GM21390 (cell line): ENCODE measurements around the gene CEP112.
"Not testable (repeated sequence)": the region's sequence is repeated elsewhere in the genome, so short reads cannot be mapped to it uniquely, and the experiment has no call there.

ENCODE experiments used
- ATAC-seq: cut with Tn5 transposase; IDR thresholded peaks from one replicate; pipeline ENCODE4 v1.9.1; 2021; ENCODE audit not compliant: unreplicated experiment

Gene CEP112

GRCh38 chr17:66085221-66085620, 106.7 kb downstream of the CEP112 start:
- ATAC-seq: no peak

GRCh38 chr17:66080670-66081069, 111.3 kb downstream of the CEP112 start:
- ATAC-seq: not testable (repeated sequence)

- no peak for ATAC-seq
Measured at GRCh38 chr17:66076546-66077190, 115.3 kb downstream of the CEP112 start.

GRCh38 chr17:66073384-66073783, 118.5 kb downstream of the CEP112 start:
- no peak for ATAC-seq

- ATAC-seq: no peak
Measured at GRCh38 chr17:66063686-66064085, 128.2 kb downstream of the CEP112 start.

- no peak for ATAC-seq
Measured at GRCh38 chr17:66056148-66056547, 135.8 kb downstream of the CEP112 start.

GRCh38 chr17:66054242-66054641, 137.7 kb downstream of the CEP112 start:
- no peak for ATAC-seq

GRCh38 chr17:66044083-66044482, 147.8 kb downstream of the CEP112 start:
- ATAC-seq: no peak

- ATAC-seq: no peak
Measured at GRCh38 chr17:66043419-66043818, 148.5 kb downstream of the CEP112 start.

GRCh38 chr17:66040402-66040801, 151.5 kb downstream of the CEP112 start:
- no peak for ATAC-seq

- no peak for ATAC-seq
Measured at GRCh38 chr17:66038125-66038524, 153.8 kb downstream of the CEP112 start.

GRCh38 chr17:66037221-66037620, 154.7 kb downstream of the CEP112 start:
- ATAC-seq: no peak

- ATAC-seq: peak; percentile 57
Measured at GRCh38 chr17:66032082-66032712, 159.7 kb downstream of the CEP112 start.

GRCh38 chr17:66025551-66025950, 166.4 kb downstream of the CEP112 start:
- no peak for ATAC-seq

- no peak for ATAC-seq
Measured at GRCh38 chr17:66021757-66022156, 170.2 kb downstream of the CEP112 start.

GRCh38 chr17:66018786-66019185, 173.1 kb downstream of the CEP112 start:
- no peak for ATAC-seq

- no peak for ATAC-seq
Measured at GRCh38 chr17:66016231-66016630, 175.7 kb downstream of the CEP112 start.

- no peak for ATAC-seq
Measured at GRCh38 chr17:66008680-66009079, 183.3 kb downstream of the CEP112 start.

GRCh38 chr17:66006654-66007053, 185.3 kb downstream of the CEP112 start:
- ATAC-seq: no peak

GRCh38 chr17:66002812-66003211, 189.1 kb downstream of the CEP112 start:
- ATAC-seq: no peak

- ATAC-seq: no peak
Measured at GRCh38 chr17:66002063-66002585, 189.8 kb downstream of the CEP112 start.

GRCh38 chr17:66000216-66000615, 191.7 kb downstream of the CEP112 start:
- ATAC-seq: no peak

GRCh38 chr17:65998675-65999074, 193.3 kb downstream of the CEP112 start:
- no peak for ATAC-seq
